Transverse colon (tissue), 3 donors: ENCODE measurements around the gene DOCK2.

Source experiments
- CTCF ChIP-seq, 5 experiments: fragments of 200-600 bp in 3 of 5; fragments of 450-650 bp in 2 of 5; sonication (generic) in 3 of 5; IDR thresholded peaks; 1 replicate in 2 of 5; 2 replicates in 3 of 5; pipeline ENCODE4 v1.5.1; 2016 to 2017; ENCODE audit warnings: antibody characterized with exemption in 5 of 5, inconsistent platforms in 3 of 5, mild to moderate bottlenecking in 2 of 5, moderate library complexity in 1 of 5
- POLR2A ChIP-seq: fragments of 450-650 bp; IDR thresholded peaks from one replicate; pipeline ENCODE4 v1.6.1; 2016; ENCODE audit warnings: antibody characterized with exemption, mild to moderate bottlenecking, moderate library complexity

GRCh38 chr5:169842699-169843098 is 205.6 kb downstream of the DOCK2 start:
- TF ChIP-seq CTCF (IDR thresholded peaks at IDR 0.05), result no peak
- no peak for TF ChIP-seq POLR2A
